K562 (cell line): Measurements from ENCODE around the gene TRERF1. TPM values are rescaled to one million over a fixed set of nuclear protein-coding genes. Genes with fewer than 3 reads are reported as not detected.
A peak's percentile ranks its signal among the peaks of the same experiment; 100 is the strongest.

Experiments used
- ARID1B ChIP-seq: fragments of 450-650 bp; IDR thresholded peaks from 2 replicates; pipeline ENCODE4 v1.6.1; 2016; ENCODE audit warnings: antibody characterized with exemption, mild to moderate bottlenecking, inconsistent platforms
- CBFA2T3 ChIP-seq: fragments of 450-650 bp; IDR thresholded peaks from 2 replicates; pipeline ENCODE4 v1.6.1; 2017
- CHD2 ChIP-seq: IDR thresholded peaks from 2 replicates; pipeline ENCODE4 v1.6.1; 2011; ENCODE audit warnings: low read depth, low read length
- ETV5 ChIP-seq: sonication (generic); formaldehyde crosslinking; IDR thresholded peaks from 2 replicates; pipeline ENCODE4 v1.4.0; 2020; ENCODE audit warnings: low read depth, mild to moderate bottlenecking, missing genetic modification reagents
- HNRNPK ChIP-seq: fragments of 200-400 bp; formaldehyde crosslinking; IDR thresholded peaks from one replicate; pipeline ENCODE4 v1.6.1; 2018; ENCODE audit warnings: mild to moderate bottlenecking, low read depth, low read length; ENCODE audit not compliant: poor library complexity, severe bottlenecking
- MAFG ChIP-seq: fragments of 450-650 bp; conservative IDR thresholded peaks from 2 replicates; pipeline ENCODE4 v1.6.1; 2016; ENCODE audit warnings: missing genetic modification characterization, missing compliant biosample characterization
- OTX1 ChIP-seq: fragments of 450-650 bp; formaldehyde crosslinking; IDR thresholded peaks from 2 replicates; pipeline ENCODE4 v1.4.0; 2022; ENCODE audit warnings: mild to moderate bottlenecking
- SNIP1 ChIP-seq: fragments of 450-650 bp; IDR thresholded peaks from 2 replicates; pipeline ENCODE4 v1.7.1; 2017; ENCODE audit warnings: low read depth, mild to moderate bottlenecking
- TAL1 ChIP-seq: fragments of 450-650 bp; IDR thresholded peaks from 2 replicates; pipeline ENCODE4 v1.6.1; 2016; ENCODE audit warnings: mild to moderate bottlenecking
- ZFP36 ChIP-seq: fragments of 150-350 bp; IDR thresholded peaks from 2 replicates; pipeline ENCODE4 v1.6.1; 2018; ENCODE audit warnings: low read length, low read depth; ENCODE audit not compliant: partially characterized antibody
- ZKSCAN8 ChIP-seq: fragments of 200-800 bp; sonication (Bioruptor generic); IDR thresholded peaks from 2 replicates; pipeline ENCODE4 v1.6.1; 2016; ENCODE audit warnings: missing genetic modification characterization, missing compliant biosample characterization
- ZNF134 ChIP-seq: fragments of 250-450 bp; sonication (Bioruptor Pico); conservative IDR thresholded peaks from 2 replicates; pipeline ENCODE4 v1.4.0; 2020
- ZNF311 ChIP-seq: fragments of 250-450 bp; sonication (Bioruptor Pico); IDR thresholded peaks from 2 replicates; pipeline ENCODE4 v1.4.0; 2020; ENCODE audit warnings: mild to moderate bottlenecking, moderate library complexity
- ZNF717 ChIP-seq: fragments of 250-450 bp; sonication (Bioruptor Pico); IDR thresholded peaks from 2 replicates; pipeline ENCODE4 v1.5.0; 2021
- polyA plus RNA-seq, 8 experiments: library from polyadenylated mRNA; depleted of rRNA in 4 of 8; stranded (reverse) in 5 of 8; unstranded in 3 of 8; fragments of >200 nt; fragmentation: Nextera tagmentation in 2 of 8; fragmentation: Illumina TruSeq in 1 of 8; extraction: Ambion mirVana in 2 of 8; extraction: Trizol in 1 of 8; gene quantifications; 2 replicates each; pipeline versions ENCODE4 v1.2.1 to v1.2.3, GENCODE V29; 2011 to 2014; ENCODE audit warnings: inconsistent platforms in 1 of 8, missing spikeins in 1 of 8
- total RNA-seq, 7 experiments: library from RNA; depleted of rRNA in 6 of 7; stranded (reverse); fragments of >200 nt in 6 of 7; fragmentation: Illumina TruSeq in 2 of 7; extraction: Trizol in 2 of 7; gene quantifications; 2 replicates each; pipeline versions ENCODE4 v1.2.1 to v1.2.3, GENCODE V29; 2011 to 2021; ENCODE audit warnings: low replicate concordance in 1 of 7
- TF ChIP-seq, protein P1 (sequence below), 2 experiments: IDR thresholded peaks; 2 replicates each; pipeline ENCODE4 v1.6.1; 2011; ENCODE audit warnings: borderline replicate concordance in 1 of 2, control low read depth in 1 of 2, low read depth in 1 of 2, low read length in 1 of 2, mild to moderate bottlenecking in 1 of 2, mixed read lengths in 1 of 2, moderate library complexity in 1 of 2; ENCODE audit not compliant: insufficient read depth in 1 of 2, insufficient read length in 1 of 2, poor library complexity in 1 of 2, severe bottlenecking in 1 of 2; ENCODE audit errors: extremely low read depth in 1 of 2
- TF ChIP-seq, protein P2 (sequence below), 3 experiments: fragments of 200-800 bp in 1 of 3; sonication (Bioruptor generic) in 1 of 3; sonication (generic) in 1 of 3; formaldehyde crosslinking in 1 of 3; IDR thresholded peaks; 2 replicates each; pipeline versions ENCODE4 v1.6.1 to v1.8.0; 2016 to 2022; ENCODE audit warnings: mild to moderate bottlenecking in 2 of 3, missing compliant biosample characterization in 2 of 3, missing genetic modification characterization in 2 of 3, missing genetic modification reagents in 1 of 3
- TF ChIP-seq, protein P3 (sequence below), 2 experiments: fragments of 450-650 bp in 1 of 2; sonication (generic) in 1 of 2; formaldehyde crosslinking in 1 of 2; IDR thresholded peaks in 1 of 2; conservative IDR thresholded peaks in 1 of 2; 2 replicates each; pipeline versions ENCODE4 v1.6.1 to v1.8.1; 2016 to 2023; ENCODE audit warnings: mild to moderate bottlenecking in 2 of 2, moderate library complexity in 2 of 2, inconsistent platforms in 1 of 2, missing genetic modification reagents in 1 of 2
- TF ChIP-seq, protein P4 (sequence below): sonication (generic); formaldehyde crosslinking; IDR thresholded peaks from 2 replicates; pipeline ENCODE4 v1.8.0; 2022; ENCODE audit warnings: mild to moderate bottlenecking, missing genetic modification reagents

Gene TRERF1
- total and polyA plus RNA-seq, 9 of the 15 experiments (the other 6 are each of a cell fraction or from before 2014, with no cell fraction given) = 0.04 to 0.20 (median 0.07) TPM; not detected in 3

DNA sequence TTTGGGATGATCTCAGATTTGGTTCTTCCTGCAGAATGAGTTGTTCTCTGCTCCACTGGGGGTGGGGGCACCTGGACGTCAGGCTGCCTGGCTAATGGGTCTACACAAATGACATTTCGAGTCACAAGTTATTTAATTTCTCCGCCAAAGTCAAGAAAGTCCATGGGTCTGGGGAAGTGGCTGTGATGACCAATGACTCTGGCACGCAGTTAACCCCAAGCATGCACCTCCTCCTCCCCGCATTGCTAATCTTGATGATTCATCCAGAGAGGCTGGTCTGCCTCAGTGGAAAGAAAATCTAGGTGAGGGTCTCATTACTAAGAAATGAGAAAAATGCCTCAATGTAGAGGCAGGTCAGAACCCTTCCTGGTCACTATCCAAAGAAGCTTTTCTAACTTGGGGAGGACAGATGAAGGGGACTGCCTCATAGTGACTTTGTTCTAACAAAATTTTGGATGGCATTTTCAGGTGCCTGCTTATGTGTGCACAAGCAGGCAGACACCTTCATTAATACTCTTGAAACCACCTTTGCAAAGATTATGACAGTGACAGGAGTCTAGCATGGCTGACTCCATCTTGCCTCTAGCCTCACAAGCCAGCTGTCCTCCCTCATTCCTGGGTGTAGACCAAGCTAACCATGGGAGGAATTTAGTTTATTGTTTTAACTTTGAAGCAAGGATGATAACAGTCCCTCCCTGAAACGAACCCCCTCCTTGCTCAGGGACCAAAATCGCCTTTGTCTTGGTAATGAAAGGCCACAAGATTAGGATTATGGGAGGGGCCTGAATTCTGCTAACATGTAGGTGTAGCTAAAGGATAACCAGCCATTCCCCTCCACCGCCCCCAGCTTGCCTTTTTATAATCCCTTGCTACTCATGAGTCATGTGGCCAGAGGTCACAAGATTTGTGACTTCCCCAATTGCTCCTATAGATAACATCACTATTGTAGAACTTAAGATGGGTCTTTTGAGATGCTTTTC lies 135.4 kb downstream of the TRERF1 start (continued):
- TF ChIP-seq, protein P1, sequence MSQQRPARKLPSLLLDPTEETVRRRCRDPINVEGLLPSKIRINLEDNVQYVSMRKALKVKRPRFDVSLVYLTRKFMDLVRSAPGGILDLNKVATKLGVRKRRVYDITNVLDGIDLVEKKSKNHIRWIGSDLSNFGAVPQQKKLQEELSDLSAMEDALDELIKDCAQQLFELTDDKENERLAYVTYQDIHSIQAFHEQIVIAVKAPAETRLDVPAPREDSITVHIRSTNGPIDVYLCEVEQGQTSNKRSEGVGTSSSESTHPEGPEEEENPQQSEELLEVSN (IDR thresholded peaks at IDR 0.05; ENCODE audit: borderline replicate concordance in 1 of 2, extremely low read depth in 1 of 2, insufficient read depth in 1 of 2, insufficient read length in 1 of 2, low read depth in 1 of 2, low read length in 1 of 2, poor library complexity in 1 of 2, severe bottlenecking in 1 of 2) = no peak
- TF ChIP-seq ETV5 (CRISPR knock-in tag) (0 out of 2 replicates have a peak, but pooled peaks have one; percentile 12), ARID1B (peak; percentile 79), ZKSCAN8 (CRISPR knock-in tag) (0 out of 2 replicates have a peak, but pooled peaks have one; percentile 52), HNRNPK (no peak), SNIP1 (no peak), ZFP36 (no peak), TAL1 (no peak), ZNF134 (CRISPR knock-in tag) (peak; percentile 69), CBFA2T3 (peak; percentile 14; the same call in 1 of the 2 replicates), OTX1 (CRISPR knock-in tag) (0 out of 2 replicates have a peak, but pooled peaks have one; percentile 45), CHD2 (no peak), ZNF311 (CRISPR knock-in tag) (no peak), ZNF717 (CRISPR knock-in tag) (no peak), MAFG (tag) (no peak)
- TF ChIP-seq, protein P2, sequence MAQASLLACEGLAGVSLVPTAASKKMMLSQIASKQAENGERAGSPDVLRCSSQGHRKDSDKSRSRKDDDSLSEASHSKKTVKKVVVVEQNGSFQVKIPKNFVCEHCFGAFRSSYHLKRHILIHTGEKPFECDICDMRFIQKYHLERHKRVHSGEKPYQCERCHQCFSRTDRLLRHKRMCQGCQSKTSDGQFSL (CRISPR knock-in tag; IDR thresholded peaks at IDR 0.05) = no peak
- TF ChIP-seq, protein P2 (tag; IDR thresholded peaks at IDR 0.05) = peak in 1 of 2 experiments; percentile 75; a peak in 1 of 4 replicates
- TF ChIP-seq, protein P3, sequence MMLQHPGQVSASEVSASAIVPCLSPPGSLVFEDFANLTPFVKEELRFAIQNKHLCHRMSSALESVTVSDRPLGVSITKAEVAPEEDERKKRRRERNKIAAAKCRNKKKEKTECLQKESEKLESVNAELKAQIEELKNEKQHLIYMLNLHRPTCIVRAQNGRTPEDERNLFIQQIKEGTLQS (IDR thresholded peaks at IDR 0.05) = peak; percentile 91
- TF ChIP-seq, protein P3 (CRISPR knock-in tag; conservative IDR thresholded peaks at IDR 0.05) = no peak
- TF ChIP-seq, protein P4, sequence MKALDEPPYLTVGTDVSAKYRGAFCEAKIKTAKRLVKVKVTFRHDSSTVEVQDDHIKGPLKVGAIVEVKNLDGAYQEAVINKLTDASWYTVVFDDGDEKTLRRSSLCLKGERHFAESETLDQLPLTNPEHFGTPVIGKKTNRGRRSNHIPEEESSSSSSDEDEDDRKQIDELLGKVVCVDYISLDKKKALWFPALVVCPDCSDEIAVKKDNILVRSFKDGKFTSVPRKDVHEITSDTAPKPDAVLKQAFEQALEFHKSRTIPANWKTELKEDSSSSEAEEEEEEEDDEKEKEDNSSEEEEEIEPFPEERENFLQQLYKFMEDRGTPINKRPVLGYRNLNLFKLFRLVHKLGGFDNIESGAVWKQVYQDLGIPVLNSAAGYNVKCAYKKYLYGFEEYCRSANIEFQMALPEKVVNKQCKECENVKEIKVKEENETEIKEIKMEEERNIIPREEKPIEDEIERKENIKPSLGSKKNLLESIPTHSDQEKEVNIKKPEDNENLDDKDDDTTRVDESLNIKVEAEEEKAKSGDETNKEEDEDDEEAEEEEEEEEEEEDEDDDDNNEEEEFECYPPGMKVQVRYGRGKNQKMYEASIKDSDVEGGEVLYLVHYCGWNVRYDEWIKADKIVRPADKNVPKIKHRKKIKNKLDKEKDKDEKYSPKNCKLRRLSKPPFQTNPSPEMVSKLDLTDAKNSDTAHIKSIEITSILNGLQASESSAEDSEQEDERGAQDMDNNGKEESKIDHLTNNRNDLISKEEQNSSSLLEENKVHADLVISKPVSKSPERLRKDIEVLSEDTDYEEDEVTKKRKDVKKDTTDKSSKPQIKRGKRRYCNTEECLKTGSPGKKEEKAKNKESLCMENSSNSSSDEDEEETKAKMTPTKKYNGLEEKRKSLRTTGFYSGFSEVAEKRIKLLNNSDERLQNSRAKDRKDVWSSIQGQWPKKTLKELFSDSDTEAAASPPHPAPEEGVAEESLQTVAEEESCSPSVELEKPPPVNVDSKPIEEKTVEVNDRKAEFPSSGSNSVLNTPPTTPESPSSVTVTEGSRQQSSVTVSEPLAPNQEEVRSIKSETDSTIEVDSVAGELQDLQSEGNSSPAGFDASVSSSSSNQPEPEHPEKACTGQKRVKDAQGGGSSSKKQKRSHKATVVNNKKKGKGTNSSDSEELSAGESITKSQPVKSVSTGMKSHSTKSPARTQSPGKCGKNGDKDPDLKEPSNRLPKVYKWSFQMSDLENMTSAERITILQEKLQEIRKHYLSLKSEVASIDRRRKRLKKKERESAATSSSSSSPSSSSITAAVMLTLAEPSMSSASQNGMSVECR (CRISPR knock-in tag) = 0 out of 2 replicates have a peak, but pooled peaks have one; percentile 22
